Smooth muscle cell (in vitro differentiated cells): ENCODE data around the gene SLX9. TPM values are rescaled to one million over a fixed set of nuclear protein-coding genes. Genes with fewer than 3 reads are reported as not detected.

Experiments
- DNase-seq: peaks from one replicate; lab custom pipeline; 2025; ENCODE audit not compliant: unreplicated experiment; lab: John Stamatoyannopoulos, UW
- H2AFZ ChIP-seq: fragments of 200-600 bp; sonication (generic); 2 replicates; pipeline ENCODE4 v1.6.0; 2016; ENCODE audit warnings: antibody characterized with exemption, low read depth, mild to moderate bottlenecking
- H3F3A ChIP-seq: fragments of 200-600 bp; sonication (generic); 2 replicates; pipeline ENCODE4 v1.6.0; 2017; ENCODE audit warnings: antibody characterized with exemption, low read depth
- H3K27ac ChIP-seq: fragments of 200-600 bp; sonication (generic); 2 replicates; pipeline ENCODE4 v1.5.1; 2016; ENCODE audit warnings: low read depth, mild to moderate bottlenecking
- H3K27me3 ChIP-seq: fragments of 200-600 bp; sonication (generic); 2 replicates; pipeline ENCODE4 v1.6.1; 2016; ENCODE audit warnings: low read depth, mild to moderate bottlenecking
- H3K36me3 ChIP-seq: fragments of 200-600 bp; sonication (generic); 2 replicates; pipeline ENCODE4 v1.5.1; 2016; ENCODE audit warnings: low read depth
- H3K4me1 ChIP-seq: fragments of 200-600 bp; sonication (generic); 2 replicates; pipeline ENCODE4 v1.5.1; 2016; ENCODE audit warnings: low read depth
- H3K4me2 ChIP-seq: fragments of 200-600 bp; sonication (generic); 2 replicates; pipeline ENCODE4 v1.6.0; 2016; ENCODE audit warnings: mild to moderate bottlenecking
- H3K4me3 ChIP-seq: fragments of 200-600 bp; sonication (generic); 2 replicates; pipeline ENCODE4 v1.5.1; 2016; ENCODE audit warnings: mild to moderate bottlenecking
- H3K79me2 ChIP-seq: fragments of 200-600 bp; sonication (generic); 2 replicates; pipeline ENCODE4 v1.6.0; 2016; ENCODE audit warnings: low read depth, mild to moderate bottlenecking
- H3K9ac ChIP-seq: fragments of 200-600 bp; sonication (generic); 2 replicates; pipeline ENCODE4 v1.6.0; 2016; ENCODE audit warnings: low read depth
- H3K9me3 ChIP-seq: fragments of 200-600 bp; sonication (generic); replicated peaks from 2 replicates; pipeline ENCODE4 v1.5.1; 2016; ENCODE audit warnings: low read depth
- H4K20me1 ChIP-seq: fragments of 200-600 bp; sonication (generic); 2 replicates; pipeline ENCODE4 v1.6.0; 2016; ENCODE audit warnings: low read depth
- WGBS: methylation state at CpG from one replicate; pipeline ENCODE4 v1.1.7; 2016; ENCODE audit warnings: low lambda C conversion rate; 5-methylcytosine and 5-hydroxymethylcytosine counted together
- polyA plus RNA-seq: library from polyadenylated mRNA; unstranded; fragments of >200 nt; fragmentation: Nextera tagmentation; extraction: Ambion mirVana; gene quantifications from 2 replicates; pipeline ENCODE4 v1.2.1, GENCODE V29; 2016
- total RNA-seq: library from RNA; depleted of rRNA; stranded (reverse); fragments of >200 nt; gene quantifications from 2 replicates; pipeline ENCODE4 v1.2.3, GENCODE V29; 2014
- TF ChIP-seq, protein P1 (sequence below): fragments of 200-600 bp; sonication (generic); IDR thresholded peaks from 2 replicates; pipeline ENCODE4 v1.5.1; 2017; ENCODE audit warnings: borderline replicate concordance, mild to moderate bottlenecking, antibody characterized with exemption; ENCODE audit not compliant: insufficient read depth, poor library complexity, severe bottlenecking

Gene SLX9
- total and polyA plus RNA-seq, 2 experiments from 2014 or later, result 13.9 to 26.6 TPM

DNA sequence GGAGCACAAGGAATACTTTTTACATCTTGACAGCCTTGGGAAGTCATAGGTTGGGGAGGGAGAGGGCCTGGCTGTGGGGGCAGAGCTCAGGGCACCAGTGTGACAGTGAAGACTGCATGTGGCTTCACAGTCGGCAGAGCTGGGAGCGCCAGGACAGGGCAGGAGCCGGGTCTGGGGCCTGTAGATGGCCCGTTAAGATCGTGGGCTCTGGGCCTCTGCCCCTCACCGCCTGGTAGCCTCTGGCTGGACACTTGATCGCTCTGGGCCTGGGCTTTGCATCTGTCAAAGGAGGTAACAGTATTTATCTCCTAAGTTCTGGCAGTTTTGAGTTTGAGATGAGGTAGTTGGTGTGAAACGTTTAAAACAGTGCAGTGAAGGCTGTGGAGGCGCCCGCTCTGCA is 4.8 kb downstream of the SLX9 start:
- Histone ChIP-seq H3K9me3 (no peaks in the 10 kb centered on the region), H3K79me2 (peaks cover 45% of the 10 kb centered on the region), H3K9ac (no peak overlapping the region), H3K4me2 (no peak overlapping the region), H3K36me3 (no peaks in the 10 kb centered on the region), H2AFZ (no peak overlapping the region), H3F3A (no peaks in the 10 kb centered on the region), H3K27ac (no peak overlapping the region), H4K20me1 (peaks cover 81% of the 10 kb centered on the region), H3K4me3 (no peak overlapping the region), H3K27me3 (no peaks in the 10 kb centered on the region), H3K4me1 (peaks cover 12% of the 10 kb centered on the region)
- 99% methylated on average over 10 of the region's 10 CpGs for WGBS
- TF ChIP-seq, protein P1, sequence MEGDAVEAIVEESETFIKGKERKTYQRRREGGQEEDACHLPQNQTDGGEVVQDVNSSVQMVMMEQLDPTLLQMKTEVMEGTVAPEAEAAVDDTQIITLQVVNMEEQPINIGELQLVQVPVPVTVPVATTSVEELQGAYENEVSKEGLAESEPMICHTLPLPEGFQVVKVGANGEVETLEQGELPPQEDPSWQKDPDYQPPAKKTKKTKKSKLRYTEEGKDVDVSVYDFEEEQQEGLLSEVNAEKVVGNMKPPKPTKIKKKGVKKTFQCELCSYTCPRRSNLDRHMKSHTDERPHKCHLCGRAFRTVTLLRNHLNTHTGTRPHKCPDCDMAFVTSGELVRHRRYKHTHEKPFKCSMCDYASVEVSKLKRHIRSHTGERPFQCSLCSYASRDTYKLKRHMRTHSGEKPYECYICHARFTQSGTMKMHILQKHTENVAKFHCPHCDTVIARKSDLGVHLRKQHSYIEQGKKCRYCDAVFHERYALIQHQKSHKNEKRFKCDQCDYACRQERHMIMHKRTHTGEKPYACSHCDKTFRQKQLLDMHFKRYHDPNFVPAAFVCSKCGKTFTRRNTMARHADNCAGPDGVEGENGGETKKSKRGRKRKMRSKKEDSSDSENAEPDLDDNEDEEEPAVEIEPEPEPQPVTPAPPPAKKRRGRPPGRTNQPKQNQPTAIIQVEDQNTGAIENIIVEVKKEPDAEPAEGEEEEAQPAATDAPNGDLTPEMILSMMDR, result no peak
- no peak for DNase-seq

DNA sequence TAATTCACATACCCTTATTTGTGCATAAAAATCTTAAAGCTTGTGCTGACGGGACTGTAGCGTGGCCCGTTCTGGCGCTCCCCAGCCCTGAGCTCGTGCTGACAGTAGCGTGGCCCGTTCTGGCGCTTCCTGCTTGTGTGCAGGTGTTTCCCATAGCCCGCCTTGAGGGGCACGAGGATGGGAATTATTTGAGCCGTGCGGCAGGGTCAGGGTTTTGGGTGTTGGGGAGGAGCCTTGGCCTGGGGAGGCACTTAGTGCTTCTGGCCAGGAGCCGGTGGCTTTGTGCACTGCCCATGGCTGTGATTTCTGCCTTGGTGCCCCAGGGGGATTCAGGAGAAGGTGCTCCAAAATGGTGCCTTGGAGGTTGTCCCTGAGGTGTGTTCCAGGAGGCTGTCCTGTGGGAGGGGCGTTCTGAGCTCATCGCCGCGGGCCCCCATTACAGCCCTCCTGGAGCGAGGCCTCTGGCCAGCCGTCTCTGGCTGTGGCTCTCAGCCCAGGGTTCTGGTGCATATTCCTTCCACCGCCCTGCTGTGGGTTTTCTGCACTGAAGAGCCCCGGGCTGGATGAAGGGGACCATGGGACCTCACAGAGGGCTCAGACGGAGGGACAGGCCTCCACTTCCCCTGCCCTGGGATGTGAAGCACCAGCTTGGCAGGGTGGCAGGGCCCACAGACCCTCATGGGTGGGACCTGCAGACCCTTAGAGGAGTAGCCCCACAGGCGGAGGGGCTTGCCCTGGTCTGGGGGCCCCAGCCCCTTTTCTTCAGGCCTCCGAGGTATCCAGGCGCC is 6.6 kb downstream of the SLX9 start:
- Histone ChIP-seq H3K9ac (no peak overlapping the region), H3K27me3 (no peaks in the 10 kb centered on the region), H4K20me1 (peaks cover 86% of the 10 kb centered on the region)

GRCh38 chr21:44947111-44947929 is 7.5 kb downstream of the SLX9 start:
- H3K36me3 ChIP-seq, result no peaks in the 10 kb centered on the region
- H3K4me1 ChIP-seq, result no peaks in the 10 kb centered on the region
- TF ChIP-seq, protein P1, result no peak
- no peak overlapping the region for H3K9ac ChIP-seq
- peaks cover 78% of the 10 kb centered on the region for H4K20me1 ChIP-seq
- no peaks in the 10 kb centered on the region for H3F3A ChIP-seq
- H3K27ac ChIP-seq, result no peak overlapping the region
- H2AFZ ChIP-seq, result no peak overlapping the region
- peaks cover 34% of the 10 kb centered on the region for H3K79me2 ChIP-seq
- H3K9me3 ChIP-seq, result no peaks in the 10 kb centered on the region
- no peak overlapping the region for H3K4me2 ChIP-seq
- H3K27me3 ChIP-seq, result no peaks in the 10 kb centered on the region
- 95% methylated on average over 22 of the region's 22 CpGs for WGBS
- H3K4me3 ChIP-seq, result no peak overlapping the region
- no peak for DNase-seq

More for the DNA sequence above, 6.6 kb downstream of the SLX9 start:
- Histone ChIP-seq H3K9me3 (no peaks in the 10 kb centered on the region), H2AFZ (no peak overlapping the region), H3K79me2 (peaks cover 40% of the 10 kb centered on the region), H3K4me2 (no peak overlapping the region), H3K4me1 (peaks cover 3% of the 10 kb centered on the region), H3K4me3 (no peak overlapping the region), H3K36me3 (no peaks in the 10 kb centered on the region), H3F3A (no peaks in the 10 kb centered on the region), H3K27ac (no peak overlapping the region)
- TF ChIP-seq, protein P1, result no peak
- 95% methylated on average over 25 of the region's 25 CpGs for WGBS
- DNase-seq, result no peak
